ENCODE data around the gene COL5A3.

GRCh38 chr19:10013834-10014618 lies 3.7 kb upstream of the COL5A3 start:
- TF ChIP-seq CTCF (IDR thresholded peaks at IDR 0.05; ENCODE audit: low read length) (no peak), EZH2 (IDR thresholded peaks at IDR 0.05; ENCODE audit: borderline replicate concordance, low read length) (no peak)
